ENCODE results near the gene MS4A10. TPM values are rescaled to one million over a fixed set of nuclear protein-coding genes. Genes with fewer than 3 reads are reported as not detected.

The MS4A10 gene
- total RNA-seq, 1 donor from 2014 or later: not detected

DNA sequence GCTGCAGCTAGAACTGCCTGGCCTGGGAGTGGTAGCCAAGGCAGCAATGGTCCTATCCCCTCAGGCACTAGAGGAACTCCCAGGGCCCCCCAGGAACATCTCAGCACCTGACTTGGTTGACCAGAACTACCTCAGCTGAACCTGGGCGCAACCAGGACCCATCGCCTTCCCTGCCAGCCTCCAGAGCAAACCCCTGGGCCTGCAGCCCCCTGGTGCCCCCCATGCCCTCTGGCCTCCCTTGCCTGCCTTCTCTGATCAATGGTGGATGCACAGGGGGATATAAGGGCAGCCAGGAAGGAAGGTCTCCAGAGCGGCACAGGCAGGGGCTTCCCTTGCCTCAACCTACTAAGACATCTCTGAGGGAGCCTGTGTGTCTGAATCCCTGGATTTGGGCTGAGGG, 13.5 kb downstream of the MS4A10 start:
- TF ChIP-seq, protein P1, sequence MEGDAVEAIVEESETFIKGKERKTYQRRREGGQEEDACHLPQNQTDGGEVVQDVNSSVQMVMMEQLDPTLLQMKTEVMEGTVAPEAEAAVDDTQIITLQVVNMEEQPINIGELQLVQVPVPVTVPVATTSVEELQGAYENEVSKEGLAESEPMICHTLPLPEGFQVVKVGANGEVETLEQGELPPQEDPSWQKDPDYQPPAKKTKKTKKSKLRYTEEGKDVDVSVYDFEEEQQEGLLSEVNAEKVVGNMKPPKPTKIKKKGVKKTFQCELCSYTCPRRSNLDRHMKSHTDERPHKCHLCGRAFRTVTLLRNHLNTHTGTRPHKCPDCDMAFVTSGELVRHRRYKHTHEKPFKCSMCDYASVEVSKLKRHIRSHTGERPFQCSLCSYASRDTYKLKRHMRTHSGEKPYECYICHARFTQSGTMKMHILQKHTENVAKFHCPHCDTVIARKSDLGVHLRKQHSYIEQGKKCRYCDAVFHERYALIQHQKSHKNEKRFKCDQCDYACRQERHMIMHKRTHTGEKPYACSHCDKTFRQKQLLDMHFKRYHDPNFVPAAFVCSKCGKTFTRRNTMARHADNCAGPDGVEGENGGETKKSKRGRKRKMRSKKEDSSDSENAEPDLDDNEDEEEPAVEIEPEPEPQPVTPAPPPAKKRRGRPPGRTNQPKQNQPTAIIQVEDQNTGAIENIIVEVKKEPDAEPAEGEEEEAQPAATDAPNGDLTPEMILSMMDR (IDR thresholded peaks at IDR 0.05): no peak
- Histone ChIP-seq H3K4me1 (no peaks in the 10 kb centered on the region), H3K27ac (no peak overlapping the region), H3K4me3 (no peak overlapping the region), H3K27me3 (peaks cover 12% of the 10 kb centered on the region), H3K9me3 (no peaks in the 10 kb centered on the region), H3K36me3 (no peaks in the 10 kb centered on the region)
- intact Hi-C loops (cut with DNase I): no loop called here
- no peak for ATAC-seq
- DNase-seq: no peak

DNA sequence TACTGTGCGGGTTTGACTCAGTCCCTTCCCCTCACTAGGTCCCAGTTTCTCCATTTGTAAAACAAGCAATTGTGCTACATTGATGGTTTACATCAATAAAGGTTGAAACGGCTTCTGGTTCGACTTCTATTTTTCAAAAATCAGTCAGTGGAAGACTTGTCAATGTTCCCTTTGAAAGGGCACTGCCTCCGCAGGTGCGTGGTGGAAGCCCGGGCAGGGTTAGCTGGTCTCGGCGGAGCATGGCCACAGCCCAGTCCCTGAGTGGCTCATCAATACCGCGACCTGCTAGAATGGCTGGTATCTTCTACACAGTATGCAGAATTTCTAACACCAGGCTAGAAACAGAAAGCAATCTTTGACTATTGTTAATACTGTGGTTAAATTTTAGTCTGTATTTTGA, 16.1 kb downstream of the MS4A10 start:
- ATAC-seq (no peak), DNase-seq (no peak)
- Histone ChIP-seq H3K4me1 (no peaks in the 10 kb centered on the region), H3K4me3 (no peak overlapping the region), H3K27ac (no peak overlapping the region), H3K27me3 (peaks cover 12% of the 10 kb centered on the region), H3K36me3 (no peaks in the 10 kb centered on the region), H3K9me3 (no peaks in the 10 kb centered on the region)
- TF ChIP-seq, protein P1 (IDR thresholded peaks at IDR 0.05): no peak
- intact Hi-C loops (cut with DNase I): no loop called here

DNA sequence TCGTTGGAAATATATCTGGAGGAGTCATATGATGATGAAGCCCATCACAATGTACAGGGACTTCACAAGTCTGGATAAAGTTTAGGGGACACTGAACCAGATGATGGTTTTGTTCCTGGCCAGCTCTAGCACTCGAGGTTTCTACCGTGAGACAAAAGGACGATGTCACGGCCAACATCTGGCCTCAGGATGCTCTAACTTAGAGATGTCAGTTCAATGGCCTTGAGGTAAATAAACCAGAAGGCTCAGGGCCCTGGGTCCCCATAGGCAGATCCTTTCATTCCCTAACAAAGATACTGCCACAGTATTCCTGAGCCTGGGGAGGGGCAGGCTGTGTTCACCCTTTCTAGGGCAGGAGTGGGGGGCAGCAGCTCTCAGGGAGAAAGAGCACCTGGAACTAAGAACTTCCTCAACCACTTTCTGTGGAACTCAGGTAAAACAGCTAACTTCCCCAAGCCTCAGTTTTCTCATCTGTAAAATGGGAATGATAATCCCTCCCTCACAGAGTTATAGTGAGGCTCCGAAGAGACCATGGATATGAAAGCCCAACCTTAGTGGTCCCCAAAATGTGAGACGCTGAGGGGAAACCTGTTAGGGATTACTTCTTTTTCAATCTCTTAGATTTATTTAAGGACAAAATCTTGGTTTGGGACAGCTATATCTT, 18.3 kb downstream of the MS4A10 start:
- H3K4me3 ChIP-seq: no peak overlapping the region
- ATAC-seq (no peak), DNase-seq (no peak)
- H3K27me3 ChIP-seq: peaks cover 12% of the 10 kb centered on the region
- H3K9me3 ChIP-seq: no peaks in the 10 kb centered on the region
- TF ChIP-seq, protein P1 (IDR thresholded peaks at IDR 0.05): no peak
- intact Hi-C loops (cut with DNase I): no loop called here
- no peak overlapping the region for H3K27ac ChIP-seq
- H3K4me1 ChIP-seq: no peaks in the 10 kb centered on the region
- no peaks in the 10 kb centered on the region for H3K36me3 ChIP-seq

DNA sequence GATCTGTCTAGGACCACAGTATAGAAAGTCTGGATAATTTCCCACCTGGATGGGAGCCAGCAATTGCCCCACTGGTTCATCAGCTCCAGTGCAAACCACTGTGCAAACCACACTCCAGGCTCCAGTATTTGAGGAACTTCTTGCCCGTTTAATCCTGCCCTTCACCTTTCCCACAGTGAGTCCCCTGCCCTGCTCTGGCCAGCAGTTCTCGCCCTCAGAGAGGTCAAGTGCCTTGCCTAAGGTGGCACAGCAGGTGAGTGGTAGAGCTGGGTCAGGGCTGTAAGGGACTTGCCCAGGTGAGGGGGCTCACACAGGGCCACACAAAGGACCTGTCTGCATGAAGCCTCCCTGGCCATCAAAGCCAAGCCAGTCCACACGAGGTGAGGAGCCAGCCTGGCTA, 24.1 kb downstream of the MS4A10 start:
- intact Hi-C loops (cut with DNase I): no loop called here

DNA sequence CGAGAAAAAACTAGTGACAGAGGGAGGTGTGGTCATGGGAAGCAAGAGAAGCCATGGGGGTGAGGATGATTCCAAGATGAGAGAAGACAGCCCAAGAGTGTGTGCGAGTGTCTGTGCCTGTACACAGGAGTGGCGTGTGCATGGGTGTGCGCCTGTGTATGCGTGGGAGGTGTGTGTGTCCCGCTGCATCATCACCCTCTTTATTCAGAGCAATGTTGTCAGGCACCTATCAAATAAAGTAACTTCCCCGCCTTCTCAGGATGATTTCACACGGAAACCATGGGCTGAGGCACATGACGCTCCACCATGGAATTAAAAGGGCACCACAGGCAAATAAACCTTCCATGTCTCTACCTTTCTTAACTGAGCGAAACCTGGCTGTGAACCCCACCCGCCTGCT, 24.6 kb downstream of the MS4A10 start:
- DNase-seq (no peak), ATAC-seq (peak; percentile 18)
- Histone ChIP-seq H3K27ac (no peak overlapping the region), H3K4me3 (no peak overlapping the region), H3K27me3 (no peaks in the 10 kb centered on the region), H3K9me3 (no peaks in the 10 kb centered on the region), H3K4me1 (no peaks in the 10 kb centered on the region), H3K36me3 (no peaks in the 10 kb centered on the region)
- TF ChIP-seq, protein P1 (IDR thresholded peaks at IDR 0.05): no peak
- intact Hi-C loops (cut with DNase I): no loop called here

More for the DNA sequence above, 24.1 kb downstream of the MS4A10 start:
- no peaks in the 10 kb centered on the region for H3K9me3 ChIP-seq
- no peak overlapping the region for H3K27ac ChIP-seq
- no peaks in the 10 kb centered on the region for H3K4me1 ChIP-seq
- no peak overlapping the region for H3K4me3 ChIP-seq
- DNase-seq (no peak), ATAC-seq (peak; percentile 51)
- TF ChIP-seq, protein P1 (IDR thresholded peaks at IDR 0.05): no peak
- no peaks in the 10 kb centered on the region for H3K36me3 ChIP-seq
- H3K27me3 ChIP-seq: no peaks in the 10 kb centered on the region

DNA sequence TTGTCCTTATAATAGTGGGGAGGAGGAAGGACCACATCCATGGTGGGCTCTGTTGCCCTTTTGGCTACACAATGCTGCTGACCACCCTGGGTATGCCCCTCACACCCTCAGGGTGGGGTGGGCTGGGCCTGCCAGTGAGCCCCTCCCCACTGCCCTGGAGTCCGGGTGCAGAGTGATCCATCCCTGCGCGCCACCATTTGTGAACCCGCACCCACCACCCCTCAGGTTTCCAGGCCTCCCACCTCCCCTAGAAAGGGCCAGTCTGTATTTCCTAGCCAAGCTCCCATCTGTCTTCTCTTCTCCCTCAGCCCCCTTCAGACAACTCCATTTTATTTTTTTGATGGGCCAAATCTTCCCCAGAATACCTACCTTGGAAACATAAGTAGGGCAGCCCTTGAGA, 25.0 kb downstream of the MS4A10 start:
- H3K4me1 ChIP-seq: no peaks in the 10 kb centered on the region
- ATAC-seq: peak; percentile 31
- H3K27ac ChIP-seq: no peak overlapping the region
- no peak for DNase-seq
- H3K9me3 ChIP-seq: no peaks in the 10 kb centered on the region
- no peaks in the 10 kb centered on the region for H3K36me3 ChIP-seq
- intact Hi-C loops (cut with DNase I): no loop called here
- TF ChIP-seq, protein P1 (IDR thresholded peaks at IDR 0.05): no peak
- no peaks in the 10 kb centered on the region for H3K27me3 ChIP-seq
- no peak overlapping the region for H3K4me3 ChIP-seq

All from upper lobe of right lung (tissue), 1 donor.